Neural crest cell (in vitro differentiated cells): ENCODE measurements around the gene ZNF688. TPM values are rescaled to one million over a fixed set of nuclear protein-coding genes. Genes with fewer than 3 reads are reported as not detected.
A peak's percentile ranks its signal among the peaks of the same experiment; 100 is the strongest.

Source experiments
- DNase-seq: peaks from one replicate; pipeline ENCODE4 v3.0.0; 2021; ENCODE audit warnings: low read depth, mixed read lengths, low spot score
- H3K27ac Mint-ChIP-seq: one replicate; pipeline ENCODE4 v1.8.0; 2021; ENCODE audit warnings: mild to moderate bottlenecking, mixed read lengths; ENCODE audit not compliant: unreplicated experiment
- H3K27me3 Mint-ChIP-seq: 2 replicates; pipeline ENCODE4 v1.8.0; 2021; ENCODE audit warnings: low read depth, mild to moderate bottlenecking, mixed read lengths
- H3K36me3 Mint-ChIP-seq: 2 replicates; pipeline ENCODE4 v1.8.0; 2021; ENCODE audit warnings: low read depth, mild to moderate bottlenecking, mixed read lengths
- H3K4me1 Mint-ChIP-seq: 2 replicates; pipeline ENCODE4 v1.8.0; 2021; ENCODE audit warnings: mixed read lengths
- H3K4me3 Mint-ChIP-seq: one replicate; pipeline ENCODE4 v1.8.0; 2021; ENCODE audit warnings: mild to moderate bottlenecking, mixed read lengths
- H3K9me3 Mint-ChIP-seq: 2 replicates; pipeline ENCODE4 v1.8.0; 2021; ENCODE audit warnings: mixed read lengths
- CTCF ChIP-seq: fragments of 200-600 bp; sonication (generic); conservative IDR thresholded peaks from 2 replicates; pipeline ENCODE4 v1.5.0; 2021; ENCODE audit warnings: antibody characterized with exemption, mild to moderate bottlenecking
- total RNA-seq: library from RNA; stranded (reverse); gene quantifications from 2 replicates; pipeline ENCODE4 v1.2.1, GENCODE V29; 2021

Gene ZNF688
- total RNA-seq, 1 donor from 2014 or later = 13.4 TPM

GRCh38 chr16:30557957-30558788 lies 13.3 kb downstream of the ZNF688 start, which contains the start of gene ZNF764:
ZNF764 (minus strand) TSS chr16:30558374; CDS start chr16:30558182, 192 bp downstream.
- Mint-ChIP-seq H3K4me1 (peaks cover 34% of the 10 kb centered on the region), H3K27ac (peak within 1 kb of the TSS; percentile 99), H3K27me3 (no peaks in the 10 kb centered on the region), H3K4me3 (peak within 1 kb of the TSS; percentile 96), H3K9me3 (no peaks in the 10 kb centered on the region), H3K36me3 (peaks cover 15% of the 10 kb centered on the region)
- peak; percentile 91 for DNase-seq
- TF ChIP-seq CTCF = no peak

GRCh38 chr16:30557707-30557956 lies 13.9 kb downstream of the ZNF688 start:
- H3K36me3 Mint-ChIP-seq = peaks cover 15% of the 10 kb centered on the region
- no peak for TF ChIP-seq CTCF
- DNase-seq = peak; percentile 15
- H3K4me3 Mint-ChIP-seq = peak overlapping the region; percentile 96
- H3K9me3 Mint-ChIP-seq = no peaks in the 10 kb centered on the region
- H3K4me1 Mint-ChIP-seq = peaks cover 34% of the 10 kb centered on the region
- H3K27ac Mint-ChIP-seq = peak overlapping the region; percentile 83
- no peaks in the 10 kb centered on the region for H3K27me3 Mint-ChIP-seq

- no peaks in the 10 kb centered on the region for H3K9me3 Mint-ChIP-seq
- H3K36me3 Mint-ChIP-seq = peaks cover 15% of the 10 kb centered on the region
- H3K27ac Mint-ChIP-seq = peak overlapping the region; percentile 67
- TF ChIP-seq CTCF = no peak
- H3K4me1 Mint-ChIP-seq = peaks cover 34% of the 10 kb centered on the region
- H3K4me3 Mint-ChIP-seq = peak overlapping the region; percentile 96
- DNase-seq = no peak
- no peaks in the 10 kb centered on the region for H3K27me3 Mint-ChIP-seq
Observed at GRCh38 chr16:30556125-30556473, 15.4 kb downstream of the ZNF688 start.

- H3K36me3 Mint-ChIP-seq = peaks cover 15% of the 10 kb centered on the region
- H3K9me3 Mint-ChIP-seq = no peaks in the 10 kb centered on the region
- H3K27ac Mint-ChIP-seq = peak overlapping the region; percentile 57
- H3K27me3 Mint-ChIP-seq = no peaks in the 10 kb centered on the region
- peaks cover 34% of the 10 kb centered on the region for H3K4me1 Mint-ChIP-seq
- peak overlapping the region; percentile 96 for H3K4me3 Mint-ChIP-seq
- DNase-seq = no peak
- TF ChIP-seq CTCF = no peak
Observed at GRCh38 chr16:30555315-30556124, 16.0 kb downstream of the ZNF688 start.

- Mint-ChIP-seq H3K4me3 (peak overlapping the region; percentile 76), H3K27ac (no peak overlapping the region), H3K27me3 (no peaks in the 10 kb centered on the region), H3K36me3 (peaks cover 15% of the 10 kb centered on the region), H3K9me3 (no peaks in the 10 kb centered on the region), H3K4me1 (peaks cover 33% of the 10 kb centered on the region)
- no peak for TF ChIP-seq CTCF
- no peak for DNase-seq
Observed at GRCh38 chr16:30554557-30555314, 16.8 kb downstream of the ZNF688 start.
